Astrocyte (in vitro differentiated cells and primary cell): ENCODE measurements around the gene TM4SF20. TPM values are rescaled to one million over a fixed set of nuclear protein-coding genes. Genes with fewer than 3 reads are reported as not detected.
"Not testable (repeated sequence)": the region's sequence is repeated elsewhere in the genome, so short reads cannot be mapped to it uniquely, and the experiment has no call there.

Experiments used
- DNase-seq: peaks from one replicate; pipeline ENCODE4 v3.0.0-alpha.2; 2010; ENCODE audit warnings: low read depth
- FAIRE-seq: peaks from 2 replicates; lab custom pipeline; 2011; peaks lifted over from hg19 to GRCh38; lab: Jason Lieb, UNC
- H2AFZ ChIP-seq: 2 replicates; pipeline ENCODE4 v1.6.0; 2012; ENCODE audit warnings: low read depth, low read length, inconsistent platforms
- H3K27ac ChIP-seq: 2 replicates; pipeline ENCODE4 v1.5.1; 2011; ENCODE audit warnings: low read depth, low read length, inconsistent platforms
- H3K27me3 ChIP-seq: 2 replicates; pipeline ENCODE4 v1.6.0; 2011; ENCODE audit warnings: low read length, inconsistent platforms; ENCODE audit not compliant: insufficient read depth
- H3K36me3 ChIP-seq: 2 replicates; pipeline ENCODE4 v1.5.1; 2011; ENCODE audit warnings: low read length, inconsistent platforms; ENCODE audit not compliant: insufficient read depth
- H3K4me1 ChIP-seq: 2 replicates; pipeline ENCODE4 v1.5.1; 2011; ENCODE audit warnings: low read length, inconsistent platforms; ENCODE audit not compliant: insufficient read depth
- H3K4me2 ChIP-seq: 2 replicates; pipeline ENCODE4 v1.6.0; 2012; ENCODE audit warnings: low read length, inconsistent platforms
- H3K4me3 ChIP-seq: 2 replicates; pipeline ENCODE4 v1.5.1; 2011; ENCODE audit warnings: low read depth, mild to moderate bottlenecking, low read length, inconsistent platforms; ENCODE audit not compliant: insufficient read depth
- H3K79me2 ChIP-seq: 2 replicates; pipeline ENCODE4 v1.6.0; 2012; ENCODE audit warnings: mild to moderate bottlenecking, low read length, inconsistent platforms; ENCODE audit not compliant: insufficient read depth
- H3K9ac ChIP-seq: 2 replicates; pipeline ENCODE4 v1.6.0; 2012; ENCODE audit warnings: mild to moderate bottlenecking, low read length, inconsistent platforms
- H3K9me3 ChIP-seq: 2 replicates; pipeline ENCODE4 v1.5.1; 2012; ENCODE audit warnings: low read depth, mild to moderate bottlenecking, low read length, inconsistent platforms; ENCODE audit not compliant: insufficient read depth
- H4K20me1 ChIP-seq: 2 replicates; pipeline ENCODE4 v1.6.0; 2012; ENCODE audit warnings: low read length, inconsistent platforms; ENCODE audit not compliant: insufficient read depth
- H3K27ac Mint-ChIP-seq: one replicate; pipeline ENCODE4 v1.8.0; 2021; ENCODE audit warnings: mild to moderate bottlenecking, mixed read lengths; ENCODE audit not compliant: unreplicated experiment
- H3K27me3 Mint-ChIP-seq: one replicate; pipeline ENCODE4 v1.8.0; 2021; ENCODE audit warnings: low read depth, mixed read lengths; ENCODE audit not compliant: unreplicated experiment
- H3K36me3 Mint-ChIP-seq: one replicate; pipeline ENCODE4 v1.8.0; 2021; ENCODE audit warnings: low read depth, mixed read lengths; ENCODE audit not compliant: unreplicated experiment
- H3K4me1 Mint-ChIP-seq: one replicate; pipeline ENCODE4 v1.8.0; 2021; ENCODE audit warnings: low read depth, mixed read lengths; ENCODE audit not compliant: unreplicated experiment
- H3K4me3 Mint-ChIP-seq: one replicate; pipeline ENCODE4 v1.8.0; 2021; ENCODE audit warnings: mild to moderate bottlenecking, moderate library complexity, mixed read lengths; ENCODE audit not compliant: unreplicated experiment
- H3K9me3 Mint-ChIP-seq: one replicate; pipeline ENCODE4 v1.8.0; 2021; ENCODE audit warnings: mild to moderate bottlenecking, mixed read lengths; ENCODE audit not compliant: unreplicated experiment
- EZH2 ChIP-seq: IDR thresholded peaks from 2 replicates; pipeline ENCODE4 v1.6.1; 2012; ENCODE audit warnings: mild to moderate bottlenecking, low read length, inconsistent platforms; ENCODE audit not compliant: insufficient read depth
- total RNA-seq: library from RNA; stranded (reverse); gene quantifications from 2 replicates; pipeline ENCODE4 v1.2.1, GENCODE V29; 2021
- TF ChIP-seq, protein P1 (sequence below): IDR thresholded peaks from 2 replicates; pipeline ENCODE4 v1.5.1; 2011; ENCODE audit warnings: low read depth, mild to moderate bottlenecking, inconsistent platforms, low read length, moderate library complexity; ENCODE audit not compliant: insufficient read depth

TM4SF20 gene
- total RNA-seq, 1 donor from 2014 or later: not detected

DNA sequence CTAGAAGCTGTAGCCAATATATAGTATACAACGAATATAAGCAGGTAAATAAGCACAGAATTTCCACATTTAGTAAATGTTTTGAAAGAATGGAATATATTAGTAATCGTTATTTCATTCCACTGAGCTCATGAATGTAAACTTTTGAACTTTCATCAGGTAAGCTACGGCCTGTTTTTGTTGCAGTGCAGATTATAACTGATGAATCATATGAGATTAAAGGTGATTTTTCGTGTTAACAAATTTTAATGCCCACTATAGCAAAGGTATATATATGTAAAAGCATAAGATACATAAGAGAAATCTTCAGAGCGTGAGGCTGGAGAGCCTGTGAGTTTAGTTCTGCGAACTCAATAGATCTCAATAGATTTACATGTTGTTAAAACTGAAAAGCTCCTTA is 7.5 kb upstream of the TM4SF20 start:
- H3K27ac Mint-ChIP-seq: no peak overlapping the region
- Histone ChIP-seq H3K9ac (no peak overlapping the region), H3K27me3 (peaks cover 3% of the 10 kb centered on the region), H3K9me3 (no peaks in the 10 kb centered on the region), H3K36me3 (no peaks in the 10 kb centered on the region), H3K4me2 (no peak overlapping the region), H2AFZ (no peak overlapping the region), H3K4me3 (no peak overlapping the region), H4K20me1 (no peaks in the 10 kb centered on the region), H3K4me1 (peaks cover 2% of the 10 kb centered on the region), H3K79me2 (no peaks in the 10 kb centered on the region), H3K27ac (no peak overlapping the region)
- DNase-seq: no peak
- no peak for FAIRE-seq
- H3K4me1 Mint-ChIP-seq: no peaks in the 10 kb centered on the region
- no peaks in the 10 kb centered on the region for H3K36me3 Mint-ChIP-seq
- no peak overlapping the region for H3K4me3 Mint-ChIP-seq
- TF ChIP-seq EZH2: no peak
- TF ChIP-seq, protein P1, sequence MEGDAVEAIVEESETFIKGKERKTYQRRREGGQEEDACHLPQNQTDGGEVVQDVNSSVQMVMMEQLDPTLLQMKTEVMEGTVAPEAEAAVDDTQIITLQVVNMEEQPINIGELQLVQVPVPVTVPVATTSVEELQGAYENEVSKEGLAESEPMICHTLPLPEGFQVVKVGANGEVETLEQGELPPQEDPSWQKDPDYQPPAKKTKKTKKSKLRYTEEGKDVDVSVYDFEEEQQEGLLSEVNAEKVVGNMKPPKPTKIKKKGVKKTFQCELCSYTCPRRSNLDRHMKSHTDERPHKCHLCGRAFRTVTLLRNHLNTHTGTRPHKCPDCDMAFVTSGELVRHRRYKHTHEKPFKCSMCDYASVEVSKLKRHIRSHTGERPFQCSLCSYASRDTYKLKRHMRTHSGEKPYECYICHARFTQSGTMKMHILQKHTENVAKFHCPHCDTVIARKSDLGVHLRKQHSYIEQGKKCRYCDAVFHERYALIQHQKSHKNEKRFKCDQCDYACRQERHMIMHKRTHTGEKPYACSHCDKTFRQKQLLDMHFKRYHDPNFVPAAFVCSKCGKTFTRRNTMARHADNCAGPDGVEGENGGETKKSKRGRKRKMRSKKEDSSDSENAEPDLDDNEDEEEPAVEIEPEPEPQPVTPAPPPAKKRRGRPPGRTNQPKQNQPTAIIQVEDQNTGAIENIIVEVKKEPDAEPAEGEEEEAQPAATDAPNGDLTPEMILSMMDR: no peak
- peaks cover 11% of the 10 kb centered on the region for H3K27me3 Mint-ChIP-seq
- H3K9me3 Mint-ChIP-seq: no peaks in the 10 kb centered on the region

DNA sequence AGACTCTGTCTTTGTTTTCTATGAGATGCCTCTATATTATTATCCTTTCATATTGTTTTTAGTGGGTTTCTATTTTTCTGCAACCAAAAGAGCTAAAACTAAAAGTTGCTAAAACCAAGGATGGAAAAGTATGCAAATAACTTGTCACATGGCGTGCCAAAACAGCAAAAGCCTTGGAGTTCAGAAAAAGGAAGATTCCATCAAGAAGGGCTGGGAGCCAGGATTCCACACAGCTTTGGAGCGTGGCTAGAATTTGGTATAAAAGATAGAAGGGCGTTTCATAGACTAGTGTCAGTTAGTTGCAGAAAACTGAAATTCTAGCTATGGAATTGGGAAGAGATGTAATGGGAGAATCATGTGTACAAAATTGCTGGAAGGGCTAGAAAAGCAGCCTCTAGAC is 4.6 kb upstream of the TM4SF20 start:
- no peak overlapping the region for H3K27ac Mint-ChIP-seq
- no peaks in the 10 kb centered on the region for H3K36me3 ChIP-seq
- no peak overlapping the region for H3K9ac ChIP-seq
- FAIRE-seq: no peak
- no peaks in the 10 kb centered on the region for H3K4me1 Mint-ChIP-seq
- H3K27me3 ChIP-seq: peaks cover 3% of the 10 kb centered on the region
- no peak overlapping the region for H3K4me3 ChIP-seq
- no peak overlapping the region for H2AFZ ChIP-seq
- no peak overlapping the region for H3K27ac ChIP-seq
- no peaks in the 10 kb centered on the region for H3K9me3 ChIP-seq
- no peaks in the 10 kb centered on the region for H3K9me3 Mint-ChIP-seq
- no peak overlapping the region for H3K4me3 Mint-ChIP-seq
- TF ChIP-seq, protein P1: no peak
- TF ChIP-seq EZH2: no peak
- H3K4me1 ChIP-seq: peaks cover 2% of the 10 kb centered on the region
- H3K4me2 ChIP-seq: no peak overlapping the region
- DNase-seq: no peak
- H3K27me3 Mint-ChIP-seq: peaks cover 11% of the 10 kb centered on the region
- H4K20me1 ChIP-seq: no peaks in the 10 kb centered on the region
- H3K79me2 ChIP-seq: no peaks in the 10 kb centered on the region
- H3K36me3 Mint-ChIP-seq: no peaks in the 10 kb centered on the region

DNA sequence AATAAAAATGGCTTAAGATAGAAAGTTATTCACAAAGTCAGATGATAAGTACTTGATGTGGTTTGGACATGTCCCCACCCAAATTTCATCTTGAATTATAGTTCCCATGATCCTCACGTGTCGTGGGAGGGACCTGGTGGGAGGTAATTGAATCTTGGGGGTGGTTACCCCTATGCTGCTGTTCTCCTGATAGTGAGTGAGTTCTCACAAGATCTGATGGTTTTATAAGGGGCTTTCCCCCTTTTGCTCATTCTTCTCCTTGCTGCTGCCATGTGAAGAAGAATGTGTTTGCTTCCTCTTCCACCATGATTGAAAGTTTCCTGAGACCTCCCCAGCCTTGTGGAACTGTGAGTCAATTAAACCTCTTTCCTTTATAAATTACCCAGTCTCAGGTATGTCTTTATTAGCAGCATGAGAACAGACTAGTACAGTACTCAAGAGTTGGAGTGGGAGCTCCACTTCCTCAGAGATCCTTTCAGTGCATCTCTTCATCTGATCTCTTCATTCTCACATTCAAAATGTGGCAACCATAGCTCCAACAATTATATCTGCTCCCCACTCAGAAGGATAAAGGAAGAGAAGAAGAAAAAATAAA is 3.2 kb upstream of the TM4SF20 start:
- not testable (repeated sequence) for H3K79me2 ChIP-seq, H3K4me1 Mint-ChIP-seq, DNase-seq, H3K36me3 Mint-ChIP-seq, H3K9me3 Mint-ChIP-seq, H3K27ac ChIP-seq, H2AFZ ChIP-seq, H3K27me3 ChIP-seq, H3K27ac Mint-ChIP-seq, H3K9me3 ChIP-seq, H3K36me3 ChIP-seq, H4K20me1 ChIP-seq, H3K9ac ChIP-seq, H3K4me3 ChIP-seq, H3K4me2 ChIP-seq, H3K4me3 Mint-ChIP-seq, FAIRE-seq, H3K4me1 ChIP-seq
- peaks cover 11% of the 10 kb centered on the region for H3K27me3 Mint-ChIP-seq
